ENCODE results near the gene COA3.

COA3 gene, protein sequence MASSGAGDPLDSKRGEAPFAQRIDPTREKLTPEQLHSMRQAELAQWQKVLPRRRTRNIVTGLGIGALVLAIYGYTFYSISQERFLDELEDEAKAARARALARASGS

DNA sequence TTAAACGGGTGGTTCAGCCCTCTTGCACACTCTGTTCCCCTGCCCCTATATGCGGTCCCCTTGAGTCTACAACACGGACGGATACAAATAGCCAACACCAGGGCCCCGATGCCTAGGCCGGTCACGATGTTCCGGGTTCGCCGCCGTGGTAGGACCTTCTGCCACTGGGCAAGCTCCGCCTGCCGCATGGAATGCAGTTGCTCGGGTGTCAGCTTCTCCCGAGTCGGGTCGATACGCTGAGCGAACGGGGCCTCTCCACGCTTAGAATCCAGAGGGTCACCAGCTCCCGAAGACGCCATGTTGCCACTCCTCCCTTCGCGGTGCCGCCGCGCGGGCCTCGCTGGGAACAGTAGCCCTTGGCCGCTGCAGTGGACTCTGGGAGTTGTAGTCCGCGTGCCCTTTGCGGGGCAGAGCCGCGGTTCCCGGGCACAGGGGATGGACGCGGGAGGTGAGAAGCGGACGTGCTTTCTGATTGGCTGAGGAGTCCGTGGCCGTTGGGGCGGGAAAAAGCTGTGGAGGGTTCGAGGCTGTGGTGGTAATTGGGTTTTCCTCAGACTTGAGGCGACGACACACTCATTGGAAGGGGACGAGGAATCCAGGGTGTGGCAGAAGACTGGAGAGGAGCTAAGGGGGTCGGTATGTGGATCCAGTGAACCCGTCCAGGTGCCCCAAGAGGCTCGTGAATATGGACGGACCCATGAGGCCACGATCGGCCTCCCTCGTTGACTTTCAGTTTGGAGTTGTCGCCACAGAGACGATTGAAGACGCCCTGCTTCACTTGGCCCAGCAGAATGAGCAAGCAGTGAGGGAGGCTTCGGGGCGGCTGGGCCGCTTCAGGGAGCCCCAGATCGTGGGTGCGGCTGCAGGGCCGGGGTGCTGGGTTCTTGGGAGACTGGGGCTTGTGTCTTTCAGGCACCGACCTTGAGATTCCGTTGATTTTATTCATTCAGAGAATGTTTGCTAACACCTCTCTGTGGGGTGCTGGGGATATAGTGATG is at the start of gene COA3, which contains the start of gene CNTD1:
COA3 (minus strand) TSS at position 322 of the 998 bp plus-strand sequence; CDS start at position 299, 23 bp downstream.
CNTD1 (plus strand) TSS at position 479 of the 998 bp plus-strand sequence; CDS start at position 686, 207 bp downstream.
- peak; percentile 79 for DNase-seq (ENCODE audit: low spot score)

DNA sequence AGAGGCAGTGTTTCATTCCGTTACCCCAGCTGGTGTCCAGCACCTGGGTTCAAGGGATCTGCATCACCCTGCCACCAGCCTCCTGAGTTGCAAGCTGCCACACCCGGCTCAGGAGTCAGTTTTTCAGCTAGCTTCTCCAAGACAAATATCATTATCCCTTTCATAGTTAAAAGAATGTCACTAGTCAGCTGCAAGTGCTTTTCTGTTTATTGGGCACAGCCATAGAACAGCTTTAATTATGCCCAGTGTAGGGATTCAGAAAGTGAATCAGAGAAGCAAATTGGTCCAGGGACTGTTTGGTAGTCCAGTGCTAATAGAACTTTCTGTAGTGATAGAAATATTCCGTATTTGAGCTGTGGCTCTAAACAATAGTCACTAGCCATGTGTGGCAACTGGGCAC is 49.6 kb upstream of the COA3 start:
- DNase-seq (ENCODE audit: low spot score), result no peak

DNA sequence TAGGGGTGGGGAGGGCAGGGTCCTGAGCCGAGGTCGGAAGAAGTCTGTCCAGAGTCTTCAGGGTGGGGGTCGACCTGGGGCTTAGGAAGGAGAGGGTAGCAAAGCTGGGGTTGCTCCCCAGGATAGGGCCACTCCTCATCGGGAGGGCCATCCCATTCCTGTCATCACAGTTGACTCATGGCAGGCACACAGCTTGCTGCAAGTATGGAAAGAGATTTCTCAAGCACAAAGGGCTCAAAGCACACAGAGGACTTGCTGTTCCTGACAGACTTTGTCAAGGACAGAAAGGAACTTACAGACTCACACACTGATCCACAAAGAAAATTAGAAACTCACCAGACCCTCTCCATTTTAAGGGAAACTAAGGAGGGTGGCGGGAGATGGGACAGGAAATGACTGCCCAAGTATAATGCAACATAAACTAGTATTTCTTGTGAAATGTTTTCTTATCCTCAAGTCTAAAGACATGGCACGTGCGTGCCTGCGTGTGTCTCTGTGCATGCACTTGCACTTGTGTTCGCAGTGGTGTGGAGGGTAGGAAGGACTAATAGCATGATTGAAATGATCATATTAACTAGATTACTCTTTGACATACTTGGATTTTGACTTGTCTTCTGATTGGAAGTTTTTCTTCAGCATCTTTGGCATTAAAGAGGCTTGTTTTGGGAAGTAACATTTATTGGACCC is 48.2 kb upstream of the COA3 start:
- DNase-seq (ENCODE audit: low spot score), result no peak

DNA sequence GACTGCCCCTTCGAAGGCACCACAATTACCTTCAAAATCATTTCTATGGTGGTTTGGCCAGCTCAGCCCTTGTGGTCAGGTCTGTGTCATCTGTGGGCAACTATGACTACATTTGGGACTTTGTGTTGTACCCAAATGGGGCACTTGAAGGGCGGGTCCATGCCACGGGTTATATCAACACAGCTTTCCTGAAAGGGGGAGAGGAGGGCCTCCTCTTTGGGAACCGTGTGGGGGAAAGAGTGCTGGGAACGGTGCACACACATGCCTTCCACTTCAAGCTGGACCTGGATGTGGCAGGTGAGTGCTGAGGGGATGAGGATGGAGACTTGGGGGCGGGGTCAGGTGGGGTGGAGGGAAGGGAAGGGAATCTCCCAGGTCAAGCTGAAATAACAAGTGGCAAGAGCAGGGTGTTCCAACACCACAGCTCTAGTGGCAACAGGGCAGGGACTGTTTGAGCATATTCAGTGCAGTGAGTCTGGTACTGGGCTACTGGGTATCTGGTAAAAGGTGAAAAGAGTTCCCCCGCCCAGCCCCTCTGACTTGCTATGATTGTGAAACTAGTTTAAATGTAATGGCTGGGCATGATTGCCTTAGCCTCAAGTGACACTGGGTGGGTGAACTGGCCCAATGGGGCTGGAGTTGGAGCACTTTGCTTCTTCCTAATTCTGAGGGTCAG is 47.6 kb upstream of the COA3 start:
- DNase-seq (ENCODE audit: low spot score), result no peak

DNA sequence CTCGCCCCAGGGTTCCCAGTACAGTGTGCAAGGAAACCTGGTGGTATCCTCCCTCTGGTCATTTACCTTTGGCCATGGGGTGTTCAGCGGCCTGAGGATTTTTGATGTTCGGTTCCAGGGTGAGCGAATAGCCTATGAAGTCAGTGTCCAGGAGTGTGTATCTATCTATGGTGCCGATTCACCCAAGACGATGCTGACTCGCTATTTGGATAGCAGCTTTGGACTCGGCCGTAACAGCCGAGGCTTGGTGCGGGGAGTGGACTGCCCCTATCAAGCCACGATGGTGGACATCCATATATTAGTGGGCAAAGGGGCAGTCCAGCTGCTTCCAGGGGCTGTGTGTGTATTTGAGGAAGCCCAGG is 47.0 kb upstream of the COA3 start:
- DNase-seq (ENCODE audit: low spot score), result no peak

DNA sequence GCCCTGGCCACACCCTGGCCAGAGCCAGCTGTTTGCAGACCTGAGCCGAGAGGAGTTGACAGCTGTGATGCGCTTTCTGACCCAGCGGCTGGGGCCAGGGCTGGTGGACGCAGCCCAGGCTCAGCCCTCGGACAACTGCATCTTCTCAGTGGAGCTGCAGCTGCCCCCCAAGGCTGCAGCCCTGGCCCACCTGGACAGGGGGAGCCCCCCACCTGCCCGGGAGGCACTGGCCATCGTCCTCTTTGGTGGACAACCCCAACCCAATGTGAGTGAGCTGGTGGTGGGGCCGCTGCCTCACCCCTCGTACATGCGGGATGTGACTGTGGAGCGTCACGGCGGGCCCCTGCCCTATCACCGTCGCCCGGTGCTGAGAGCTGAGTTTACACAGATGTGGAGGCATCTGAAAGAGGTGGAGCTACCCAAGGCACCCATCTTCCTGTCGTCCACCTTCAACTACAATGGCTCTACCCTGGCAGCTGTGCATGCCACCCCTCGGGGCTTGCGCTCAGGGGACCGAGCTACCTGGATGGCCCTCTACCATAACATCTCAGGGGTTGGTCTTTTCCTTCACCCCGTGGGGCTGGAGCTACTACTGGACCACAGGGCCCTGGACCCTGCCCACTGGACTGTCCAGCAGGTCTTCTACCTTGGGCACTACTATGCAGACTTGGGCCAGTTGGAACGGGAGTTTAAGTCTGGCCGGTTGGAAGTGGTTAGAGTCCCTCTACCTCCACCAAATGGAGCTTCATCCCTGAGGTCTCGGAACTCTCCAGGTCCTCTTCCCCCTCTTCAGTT is 46.5 kb upstream of the COA3 start:
- no peak for DNase-seq (ENCODE audit: low spot score)

DNA sequence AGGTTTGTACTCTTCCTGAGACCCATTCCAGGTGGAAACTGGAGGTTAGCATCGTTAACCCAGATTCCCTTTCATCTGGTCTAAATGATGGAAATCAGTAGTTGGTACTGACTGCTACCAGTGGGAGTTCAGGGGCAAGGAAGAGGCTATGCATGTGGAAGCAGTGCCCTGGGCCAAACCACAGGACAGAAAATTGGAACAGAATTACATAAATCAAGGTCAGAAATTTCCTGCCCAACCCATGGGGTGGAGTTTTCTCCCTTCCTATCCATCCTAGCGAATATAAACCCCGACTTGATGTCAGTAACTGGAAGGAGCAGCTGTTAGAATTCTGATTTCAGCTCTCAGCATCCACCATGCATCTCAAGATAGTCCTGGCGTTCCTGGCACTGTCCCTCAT is 45.8 kb upstream of the COA3 start, which contains the start of gene AOC2:
AOC2 (plus strand) TSS at position 310 of the 400 bp plus-strand sequence; CDS start at position 357, 47 bp downstream.
- DNase-seq (ENCODE audit: low spot score), result no peak

DNA sequence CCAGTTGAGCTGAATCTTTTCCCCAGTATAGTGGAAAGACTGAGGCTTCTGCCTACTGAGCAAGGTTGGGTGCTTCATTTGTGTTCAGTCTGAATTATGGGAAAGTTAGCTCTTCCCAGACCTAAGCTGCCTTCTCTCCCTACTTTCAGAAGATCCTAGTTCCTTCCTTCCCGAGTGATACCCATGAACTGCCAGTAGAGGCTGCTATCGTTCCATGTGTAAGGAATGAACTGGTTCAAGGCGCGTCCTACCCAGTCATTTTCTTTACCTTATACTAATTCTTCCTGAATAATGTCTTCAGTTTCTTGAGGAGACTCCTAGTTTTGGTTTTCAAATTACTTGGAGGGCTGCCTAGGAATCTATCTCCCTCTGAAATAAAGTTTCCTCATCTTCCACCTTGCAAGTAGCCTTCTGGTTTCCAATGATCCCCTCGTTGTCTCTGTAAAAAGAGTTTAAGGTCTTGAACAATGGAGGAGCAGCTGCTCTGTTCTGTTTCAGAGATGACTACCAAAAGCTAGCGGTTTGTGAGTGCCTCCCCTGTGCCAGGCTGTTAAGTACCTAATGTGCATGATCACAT is 44.9 kb upstream of the COA3 start:
- DNase-seq (ENCODE audit: low spot score), result peak; percentile 64

DNA sequence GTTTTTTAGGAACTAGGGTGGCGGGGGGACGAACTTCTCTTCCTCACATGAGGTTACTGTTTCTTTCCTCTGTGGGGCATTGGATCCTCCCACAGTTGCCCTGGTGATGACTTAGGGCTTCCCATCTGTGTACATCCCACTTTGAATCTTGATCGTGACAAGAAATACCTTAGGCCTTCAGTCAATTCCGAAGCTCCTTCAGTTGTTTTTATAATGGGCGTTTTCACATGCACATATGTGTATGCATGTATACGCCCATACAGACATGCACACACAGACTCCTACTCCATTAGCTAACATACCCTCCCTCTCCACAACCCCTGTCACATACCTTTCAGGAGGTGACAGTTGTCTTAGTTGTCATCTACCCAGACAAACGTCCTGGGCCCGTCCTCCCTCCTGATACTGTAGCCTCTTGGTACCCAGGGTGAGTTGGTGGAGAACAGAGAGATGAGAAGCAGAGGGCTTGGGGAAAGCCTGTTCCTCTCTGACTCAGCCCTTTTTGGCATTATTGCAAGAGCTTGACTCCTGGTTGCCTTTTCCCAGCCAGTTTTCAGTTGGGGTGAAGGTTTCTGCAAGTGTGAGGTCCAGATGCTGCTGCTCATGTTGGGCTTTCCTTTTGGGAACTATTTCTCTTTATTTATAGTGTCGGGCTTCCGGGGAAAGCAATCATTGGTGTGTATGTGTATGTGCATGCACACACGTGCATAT is 43.6 kb upstream of the COA3 start:
- DNase-seq (ENCODE audit: low spot score), result no peak

DNA sequence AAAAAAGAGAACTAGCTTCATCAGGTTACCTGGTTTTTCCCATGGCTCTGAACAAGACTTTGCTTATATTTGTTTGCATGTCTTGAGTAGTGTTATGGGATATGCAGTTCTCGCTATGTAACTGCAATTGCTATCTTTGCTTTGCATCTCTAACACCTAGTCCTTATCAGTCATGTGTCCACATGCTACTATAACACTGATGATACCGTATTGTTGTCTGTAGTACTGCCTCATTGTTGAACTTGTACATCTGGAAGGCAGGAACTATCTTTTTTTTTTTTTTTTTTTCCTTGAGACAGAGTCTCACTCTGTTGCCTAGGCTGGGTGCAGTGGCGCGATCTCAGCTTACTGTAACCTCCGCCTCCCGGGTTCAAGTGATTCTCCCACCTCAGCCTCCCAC is 37.2 kb upstream of the COA3 start:
- DNase-seq (ENCODE audit: low spot score), result no peak

DNA sequence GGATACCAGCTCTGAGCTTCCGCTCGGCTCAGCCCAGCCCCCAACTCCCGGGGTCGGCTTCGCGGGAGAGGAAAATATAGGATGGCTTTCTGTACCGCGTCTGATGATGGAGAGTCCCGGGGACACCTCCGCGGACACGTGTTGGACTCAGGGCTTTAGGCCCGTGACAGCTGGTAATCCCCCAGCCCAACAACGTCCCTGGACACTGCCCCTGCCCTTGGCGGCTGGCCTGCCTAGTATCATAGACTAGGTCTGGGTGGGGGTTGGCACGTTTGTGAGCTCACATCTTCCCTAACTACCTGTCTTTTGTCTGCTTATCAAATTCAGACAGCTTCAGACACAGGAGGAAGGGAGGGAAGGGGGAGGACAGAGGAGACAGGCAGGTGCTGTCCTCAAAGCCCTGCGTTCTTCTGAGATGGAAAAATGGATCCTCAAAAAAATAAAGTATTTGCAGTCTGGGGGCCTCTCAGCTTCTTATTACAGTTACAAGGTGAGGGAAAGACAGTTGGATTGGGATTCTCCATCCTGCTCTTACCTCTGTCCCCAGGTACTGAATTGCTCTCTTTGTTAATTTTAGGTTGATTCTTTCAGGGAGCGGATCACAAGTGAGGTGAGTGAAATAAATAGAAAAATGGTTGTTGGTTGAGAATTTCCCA is 35.4 kb upstream of the COA3 start:
- DNase-seq (ENCODE audit: low spot score), result no peak

DNA sequence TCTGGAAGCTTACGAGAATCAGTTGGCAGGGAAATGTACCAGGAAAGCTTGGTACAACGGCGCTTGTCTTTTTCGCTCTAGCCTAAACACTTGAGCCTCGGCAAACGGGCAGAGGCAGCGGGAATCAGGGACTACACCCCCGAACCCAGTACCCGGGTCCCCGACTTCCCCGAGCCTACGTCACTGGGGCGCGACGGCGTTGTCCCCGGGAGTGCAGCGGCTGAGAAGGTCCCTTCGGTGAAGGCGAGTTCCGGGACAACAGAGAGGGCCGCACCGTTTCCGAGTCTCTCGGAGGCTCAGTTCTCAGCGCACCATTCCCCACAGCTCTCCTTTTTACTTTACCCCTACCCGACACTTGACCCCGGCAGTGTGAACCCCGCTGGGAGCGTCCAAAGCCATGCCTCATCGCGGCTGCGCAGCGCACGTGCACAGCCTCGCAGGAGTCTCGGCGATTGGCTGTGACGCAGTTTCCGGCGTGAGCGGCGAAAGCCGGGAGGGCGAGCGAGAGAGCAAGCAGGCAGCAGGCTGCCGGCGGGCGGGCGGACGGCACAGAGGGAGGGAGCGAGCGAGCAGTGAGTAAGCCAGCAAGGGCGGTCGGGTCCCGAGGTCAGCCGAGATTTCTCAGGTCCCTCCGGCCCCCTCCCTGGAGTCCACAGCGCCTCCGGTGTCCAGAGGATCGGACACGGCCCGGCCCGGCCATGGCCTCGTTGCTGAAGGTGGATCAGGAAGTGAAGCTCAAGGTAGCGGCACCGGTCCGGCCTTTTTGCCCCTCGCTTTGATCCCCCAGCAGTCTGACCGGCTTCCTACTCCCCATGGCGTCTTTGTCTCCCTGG is 34.6 kb upstream of the COA3 start, which contains the start of gene PSME3:
PSME3 (plus strand) TSS at position 464 of the 833 bp plus-strand sequence; CDS start at position 699, 235 bp downstream.
- peak; percentile 93 for DNase-seq (ENCODE audit: low spot score)

DNA sequence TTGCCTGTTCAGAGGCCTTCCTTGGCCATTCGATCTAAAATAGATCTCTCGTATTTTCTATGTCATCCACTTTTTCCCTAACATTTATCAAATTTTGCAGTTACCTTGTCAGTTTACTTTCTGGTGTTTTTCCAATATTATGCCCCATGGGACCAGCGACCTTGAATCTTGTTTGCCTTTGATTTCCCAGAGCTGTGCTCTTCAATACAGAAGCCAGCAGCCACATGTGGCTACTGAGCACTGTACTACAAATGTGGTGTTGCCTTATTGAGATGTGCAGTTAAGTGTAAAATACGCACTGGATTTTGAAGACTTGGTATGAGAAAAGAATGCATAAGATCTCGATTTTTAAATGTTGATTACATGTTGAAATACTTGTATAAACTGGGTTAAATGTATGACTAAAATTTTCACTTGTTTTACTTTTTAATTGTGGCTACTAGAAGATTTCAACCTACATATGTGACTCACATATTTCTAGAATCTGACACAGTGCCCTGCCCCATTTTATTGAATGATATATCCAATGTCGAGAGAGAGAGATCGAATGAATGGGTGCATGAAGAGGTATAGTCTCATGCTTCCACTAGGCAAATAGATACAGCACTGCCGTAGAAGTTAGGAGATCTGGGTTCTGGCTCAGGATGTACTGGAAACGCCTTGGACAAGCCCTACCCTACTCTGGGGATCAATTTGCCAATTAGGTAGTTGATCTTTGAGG is 33.9 kb upstream of the COA3 start:
- DNase-seq (ENCODE audit: low spot score), result no peak

DNA sequence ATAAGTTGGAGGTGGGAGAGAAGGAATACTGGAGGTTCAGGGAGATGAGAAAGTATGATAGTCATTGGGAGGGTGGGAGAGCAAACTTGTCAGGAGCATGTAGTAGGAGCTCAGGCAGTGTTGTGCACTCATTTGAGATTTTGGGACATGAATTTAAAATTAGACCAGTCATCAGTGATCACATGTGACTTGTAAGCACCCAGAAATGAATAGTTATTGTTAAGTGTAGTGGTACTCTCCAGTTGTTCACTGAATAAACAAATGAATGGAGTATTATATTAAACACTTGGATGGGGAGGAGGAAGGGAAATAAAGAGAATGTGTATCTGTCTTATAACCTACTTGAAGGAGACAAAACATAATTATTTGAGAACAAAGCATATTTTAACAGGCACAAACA is 32.5 kb upstream of the COA3 start:
- DNase-seq (ENCODE audit: low spot score), result no peak

DNA sequence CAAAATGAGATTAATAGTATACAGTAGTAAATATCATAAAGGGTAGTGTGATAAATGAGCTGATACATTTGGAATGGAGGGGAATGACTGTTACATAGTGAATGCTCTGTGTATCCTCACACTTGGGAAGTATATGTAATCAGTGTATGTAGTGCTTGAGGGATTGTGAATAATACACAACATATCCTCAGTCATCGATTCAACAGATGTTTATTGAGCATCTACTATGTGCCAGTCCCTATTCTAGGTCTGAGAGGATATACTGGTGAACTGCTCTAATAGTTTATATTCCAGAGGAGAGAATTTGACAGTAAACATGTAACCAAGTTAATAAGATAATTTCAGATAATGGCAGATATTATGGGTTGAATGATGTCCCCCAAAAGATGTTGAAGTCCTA is 29.0 kb upstream of the COA3 start:
- no peak for DNase-seq (ENCODE audit: low spot score)

DNA sequence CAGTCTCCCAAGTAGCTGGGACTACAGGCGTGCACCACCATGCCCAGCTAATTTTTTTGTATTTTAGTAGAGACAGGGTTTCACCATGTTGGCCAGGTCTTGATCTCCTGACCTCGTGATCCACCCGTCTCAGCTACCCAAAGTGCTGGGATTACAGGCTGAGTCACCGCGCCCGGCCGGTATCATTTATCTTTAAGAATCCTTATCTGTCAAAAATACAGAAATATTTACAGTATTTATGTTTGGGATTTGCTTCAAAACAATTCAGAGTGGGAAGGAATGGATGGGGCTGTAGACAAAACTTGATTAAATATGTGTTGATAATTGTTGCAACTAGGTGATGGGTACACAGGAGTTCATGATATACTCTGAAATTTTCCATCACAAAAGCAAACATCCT is 22.7 kb upstream of the COA3 start:
- DNase-seq (ENCODE audit: low spot score), result no peak

DNA sequence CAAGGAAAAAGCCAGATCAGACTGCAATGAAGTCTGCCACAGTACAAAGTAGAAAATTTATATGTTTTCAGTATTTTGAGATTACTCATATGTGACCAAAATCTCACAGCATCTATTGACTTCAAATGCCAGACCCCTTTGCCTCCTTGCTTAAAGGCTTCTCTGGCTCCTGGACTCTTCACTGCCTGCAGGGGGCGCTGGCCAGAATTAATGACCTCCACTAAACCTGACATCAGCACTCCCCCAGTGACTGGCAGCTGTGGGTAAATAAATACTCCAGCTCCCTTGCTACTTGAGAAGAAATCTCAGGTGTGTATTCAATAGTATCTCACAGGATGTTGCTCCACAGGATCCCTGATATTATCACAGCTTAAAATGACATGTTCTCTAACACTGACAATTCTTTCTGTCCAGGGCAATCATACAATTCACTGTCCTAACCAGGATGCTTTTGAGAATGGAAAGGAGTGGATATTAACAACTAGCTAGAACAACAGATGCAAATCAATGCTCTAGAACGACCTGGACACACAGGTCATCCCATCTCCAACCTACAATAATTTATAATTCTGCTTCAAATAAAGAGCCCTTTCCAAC is 21.5 kb upstream of the COA3 start:
- DNase-seq (ENCODE audit: low spot score), result peak; percentile 76

DNA sequence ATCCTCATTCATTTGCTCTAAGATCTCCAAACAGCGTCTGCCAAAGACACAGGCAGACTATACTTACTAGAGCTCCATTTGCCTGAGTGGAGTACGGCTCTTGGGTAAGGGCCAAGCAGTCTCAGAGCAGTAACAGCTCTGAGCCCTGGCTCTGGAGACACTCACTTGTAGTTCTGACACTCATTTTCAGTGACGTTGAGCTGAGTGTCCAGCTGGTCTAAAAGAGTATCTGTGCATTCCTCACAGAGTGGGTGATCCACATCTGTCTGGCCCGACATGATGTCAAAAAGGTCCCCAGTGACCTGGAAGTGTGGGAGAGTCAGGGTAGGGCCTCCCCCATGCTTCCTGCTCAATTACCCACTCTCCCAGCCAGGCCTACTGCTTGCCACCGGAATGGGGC is 19.9 kb upstream of the COA3 start:
- DNase-seq (ENCODE audit: low spot score), result no peak

Data from hematopoietic multipotent progenitor cell treated with erythropoietin and hydrocortisone succinate and interleukin-3 and kit ligand, for 15 days (in vitro differentiated cells).